GM18508 (cell line): Measurements from ENCODE around the gene TIFAB.

ENCODE experiments used
- ATAC-seq: cut with Tn5 transposase; IDR thresholded peaks from one replicate; pipeline ENCODE4 v1.9.1; 2021; ENCODE audit warnings: moderate number of reproducible peaks; ENCODE audit not compliant: insufficient read depth, unreplicated experiment

TIFAB gene

DNA sequence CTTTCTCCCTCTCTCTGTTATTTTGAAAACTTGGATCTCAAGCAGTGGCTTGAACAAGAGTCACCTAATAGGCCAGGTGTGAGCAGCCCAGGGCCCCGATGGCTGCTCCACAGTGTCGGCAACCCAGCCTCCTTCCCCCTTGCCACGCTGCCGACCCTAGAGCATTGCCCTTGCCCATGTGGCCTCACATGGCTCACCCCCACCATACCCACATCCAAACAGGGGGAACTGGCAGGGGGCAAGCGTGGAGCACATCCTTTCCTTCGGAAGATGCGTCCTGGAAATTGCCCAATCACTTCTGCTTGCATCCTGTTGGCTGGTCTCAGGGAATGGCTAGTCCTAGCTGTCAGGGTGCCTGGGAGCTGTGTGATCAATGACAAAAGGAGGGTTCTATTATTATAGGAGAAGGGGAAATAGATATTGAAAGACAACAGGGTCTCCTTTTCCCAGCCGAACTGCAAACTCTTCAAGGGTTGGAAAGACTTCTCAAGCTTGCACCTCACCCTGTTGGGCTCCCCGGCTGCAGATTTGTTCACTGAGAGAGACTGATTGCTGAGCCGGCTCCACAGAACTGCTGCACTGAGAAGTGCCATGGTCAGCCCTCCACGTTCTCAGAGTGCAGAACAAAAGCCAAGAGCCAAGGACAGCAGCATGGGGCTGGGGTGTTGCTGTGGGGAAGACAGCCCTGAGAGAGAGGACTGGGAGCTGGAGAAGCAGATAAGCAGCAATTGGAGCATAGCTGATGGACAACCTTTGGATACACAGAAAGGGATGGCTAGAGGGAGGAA lies 8.3 kb upstream of the TIFAB start:
- ATAC-seq, result no peak

GRCh38 chr5:135458921-135459331 lies 6.8 kb upstream of the TIFAB start:
- ATAC-seq, result no peak

- no peak for ATAC-seq
Measured at GRCh38 chr5:135458356-135458755, 6.2 kb upstream of the TIFAB start.

- ATAC-seq, result peak; percentile 45
Measured at GRCh38 chr5:135457424-135458071, 5.4 kb upstream of the TIFAB start.

DNA sequence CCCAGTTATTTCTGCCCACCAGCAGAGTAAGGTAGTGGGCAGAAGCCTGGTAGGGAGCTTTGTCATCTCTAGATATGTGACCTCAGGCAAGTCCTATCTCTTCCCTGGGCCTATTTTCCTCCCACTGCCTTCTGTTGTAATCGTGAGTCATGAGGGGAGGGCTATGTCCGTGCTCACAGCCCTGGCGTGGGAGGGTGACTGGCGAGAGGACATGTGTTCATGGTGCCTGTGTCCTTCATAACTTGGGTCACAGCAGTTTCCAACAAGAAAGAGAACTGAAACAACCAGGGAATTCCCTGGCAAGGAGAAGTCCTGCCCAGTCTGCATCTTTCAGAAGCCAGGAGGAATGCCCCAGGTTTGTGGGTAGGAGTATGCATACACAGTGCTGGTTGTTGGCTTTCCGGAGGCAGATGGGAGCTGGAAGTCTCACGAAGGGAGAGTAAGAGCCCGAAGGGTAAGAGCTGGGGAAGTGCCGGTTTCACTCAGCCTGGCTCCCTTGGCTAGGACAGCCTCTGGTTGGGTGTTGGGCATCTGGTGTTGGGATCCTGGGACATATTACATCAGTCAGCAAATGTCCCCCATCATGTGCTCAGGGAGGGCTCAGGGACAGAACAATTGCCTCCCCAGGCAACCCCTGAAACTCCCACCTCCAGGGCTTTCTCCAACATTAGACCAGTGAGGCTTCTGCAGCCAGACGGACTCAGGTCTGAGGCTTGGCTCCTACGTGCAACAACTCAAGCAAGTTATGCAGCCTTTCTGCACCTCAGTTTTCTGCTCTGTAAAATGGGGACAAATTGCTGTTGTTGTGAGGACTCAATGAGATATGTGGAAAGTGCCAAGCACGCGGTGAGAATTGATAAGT lies 4.3 kb upstream of the TIFAB start:
- no peak for ATAC-seq

DNA sequence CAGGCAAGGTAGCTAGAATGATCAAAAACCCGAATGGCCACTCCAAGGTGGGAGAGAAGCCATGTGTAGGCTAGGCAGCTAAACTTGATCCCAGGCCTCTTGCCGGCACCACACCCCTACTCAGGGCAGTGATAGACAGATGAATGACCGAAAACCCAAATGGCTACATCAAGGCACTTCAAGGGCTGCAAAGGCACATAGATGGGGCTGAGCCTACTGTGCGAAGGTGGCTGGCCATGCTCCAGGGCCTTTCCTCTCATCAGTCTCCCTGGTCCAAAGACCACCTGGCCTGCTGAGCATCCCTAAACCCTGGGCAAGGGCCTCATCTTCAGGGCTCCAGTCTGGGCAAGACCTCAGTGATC lies 3.7 kb upstream of the TIFAB start:
- no peak for ATAC-seq

- no peak for ATAC-seq
Measured at GRCh38 chr5:135454946-135455345, 2.8 kb upstream of the TIFAB start.

DNA sequence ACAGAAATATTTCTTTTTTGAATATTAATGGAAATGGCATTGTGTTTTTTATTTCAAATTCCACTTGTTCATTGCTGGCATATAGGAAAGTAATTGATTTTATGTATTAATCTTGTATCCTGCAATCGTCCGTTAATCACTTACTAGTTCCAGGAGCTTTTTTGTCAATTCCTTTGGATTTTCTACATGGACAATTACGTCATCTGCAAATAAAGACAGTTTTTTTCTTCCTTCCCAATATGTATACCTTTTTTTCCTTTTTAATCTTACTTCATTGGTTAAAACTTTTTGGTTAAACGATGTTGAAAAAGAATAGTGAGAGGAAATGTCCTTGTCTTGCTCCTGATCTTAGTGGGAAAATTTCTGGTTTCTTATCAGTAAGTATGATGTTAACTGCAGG lies 1.5 kb upstream of the TIFAB start:
- no peak for ATAC-seq

DNA sequence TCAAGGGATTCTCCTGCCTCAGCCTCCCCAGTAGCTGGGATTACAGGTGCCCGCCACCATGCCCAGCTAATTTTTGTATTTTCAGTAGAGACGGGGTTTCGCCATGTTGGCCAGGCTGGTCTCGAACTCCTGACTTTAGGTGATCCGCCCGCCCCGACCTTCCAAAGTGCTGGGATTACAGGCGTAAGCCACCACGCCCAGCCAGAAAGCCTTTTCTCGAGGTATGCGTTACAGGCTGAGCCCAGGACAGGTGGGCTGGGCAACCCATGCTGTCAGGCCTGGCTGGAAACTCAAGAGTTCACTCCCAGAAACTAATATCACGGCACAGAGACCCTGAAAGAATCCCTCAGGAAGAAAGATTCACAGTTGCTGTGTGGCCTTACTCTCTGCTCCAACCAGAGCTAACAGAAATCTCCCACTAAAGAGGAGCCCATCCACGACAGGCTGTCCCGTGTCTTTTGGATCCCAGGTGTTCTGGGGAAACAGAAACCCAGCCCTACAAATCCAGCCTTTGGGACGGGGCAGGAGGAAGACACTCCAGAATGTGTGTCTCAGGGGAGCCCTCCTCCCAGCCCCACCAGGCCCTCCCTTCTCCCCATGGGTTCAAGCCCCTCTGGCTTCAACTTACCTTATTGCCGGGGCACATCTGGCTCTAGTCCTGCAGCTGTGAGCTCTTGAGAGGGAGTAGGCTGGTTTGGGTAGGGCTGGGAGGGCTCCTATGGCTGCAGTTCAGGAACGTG lies 400 bp downstream of the TIFAB start:
- no peak for ATAC-seq

DNA sequence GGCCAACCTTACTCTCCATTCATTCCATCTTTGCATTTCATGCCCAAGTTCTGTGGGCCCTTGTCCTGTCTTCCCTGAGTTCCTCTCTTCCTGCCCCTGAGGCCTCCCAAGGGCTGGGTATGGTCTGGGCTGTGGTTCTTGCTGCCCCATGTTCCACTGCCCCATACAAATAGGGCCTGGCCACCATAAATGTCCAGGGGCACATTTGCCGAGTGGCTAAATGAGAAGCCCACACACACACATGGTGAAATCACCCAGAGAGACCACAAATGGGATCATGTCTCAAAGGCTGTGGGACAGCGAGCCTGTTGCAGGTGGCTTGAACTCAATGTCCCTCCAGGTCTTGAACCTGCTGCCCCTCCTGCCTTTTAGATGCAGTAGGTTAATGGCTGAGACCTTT lies 1.2 kb downstream of the TIFAB start:
- ATAC-seq, result no peak

GRCh38 chr5:135450336-135450735 lies 1.8 kb downstream of the TIFAB start:
- ATAC-seq, result no peak

DNA sequence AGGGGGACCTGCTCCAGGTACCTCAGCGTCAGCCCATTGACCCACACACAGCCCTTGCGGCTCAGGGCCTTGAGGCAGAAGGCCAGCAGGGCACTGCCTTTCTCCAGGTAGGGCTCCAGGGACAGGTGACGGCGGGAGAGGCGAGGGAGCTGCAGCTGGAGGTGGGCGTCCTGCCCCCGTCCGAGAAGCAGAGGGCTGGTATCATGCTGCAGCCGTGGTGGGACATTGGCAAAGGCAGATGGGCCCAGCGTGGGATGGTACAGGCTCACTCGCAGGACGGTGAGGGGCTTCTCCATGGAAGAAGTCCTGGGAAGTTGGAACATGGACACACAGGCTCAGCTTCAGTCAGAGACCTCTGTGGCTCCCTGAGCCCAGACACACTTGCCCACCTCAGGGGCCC lies 2.5 kb downstream of the TIFAB start:
- ATAC-seq, result no peak

GRCh38 chr5:135448791-135449507 lies 3.2 kb downstream of the TIFAB start:
- no peak for ATAC-seq

GRCh38 chr5:135448071-135448739 lies 3.9 kb downstream of the TIFAB start:
- ATAC-seq, result no peak

GRCh38 chr5:135447298-135447929 lies 4.7 kb downstream of the TIFAB start, which contains the start of gene DCANP1:
TSS of gene DCANP1 (minus strand) at chr5:135447348. CDS start at chr5:135447108, 240 bp downstream.
- ATAC-seq, result no peak

- ATAC-seq, result no peak
Measured at GRCh38 chr5:135446615-135447014, 5.5 kb downstream of the TIFAB start.

GRCh38 chr5:135446206-135446605 lies 5.9 kb downstream of the TIFAB start:
- ATAC-seq, result no peak

- no peak for ATAC-seq
Measured at GRCh38 chr5:135445306-135445985, 6.7 kb downstream of the TIFAB start.
